IMR-90 (cell line): ENCODE data around the gene SLC6A11.

ENCODE experiments used
- CEBPB ChIP-seq: IDR thresholded peaks from 2 replicates; pipeline ENCODE4 v1.6.1; 2012; ENCODE audit warnings: low read depth, low read length, improper control_type of control experiment
- CHD1 ChIP-seq: IDR thresholded peaks from 2 replicates; pipeline ENCODE4 v1.6.1; 2012; ENCODE audit warnings: low read depth, low read length, improper control_type of control experiment
- CTCF ChIP-seq: conservative IDR thresholded peaks from 2 replicates; pipeline ENCODE4 v1.5.1; 2012; ENCODE audit warnings: mild to moderate bottlenecking, low read depth, low read length, improper control_type of control experiment
- FOS ChIP-seq: fragments of 150-350 bp; IDR thresholded peaks from 2 replicates; pipeline ENCODE4 v1.6.1; 2016; ENCODE audit warnings: low read depth, low read length
- MAFK ChIP-seq: IDR thresholded peaks from 2 replicates; pipeline ENCODE4 v1.6.1; 2012; ENCODE audit warnings: low read depth, low read length, improper control_type of control experiment
- MAZ ChIP-seq: IDR thresholded peaks from 2 replicates; pipeline ENCODE4 v1.6.1; 2012; ENCODE audit warnings: low read depth, mild to moderate bottlenecking, low read length, improper control_type of control experiment, moderate library complexity, borderline replicate concordance
- NFE2L2 ChIP-seq: fragments of 150-350 bp; IDR thresholded peaks from 2 replicates; pipeline ENCODE4 v1.6.1; 2016; ENCODE audit warnings: low read depth, mild to moderate bottlenecking, low read length
- POLR2A ChIP-seq: IDR thresholded peaks from 2 replicates; pipeline ENCODE4 v1.6.1; 2012; ENCODE audit warnings: mild to moderate bottlenecking, low read depth, low read length
- RAD21 ChIP-seq: IDR thresholded peaks from 2 replicates; pipeline ENCODE4 v1.6.1; 2012; ENCODE audit warnings: low read length, improper control_type of control experiment
- RFX5 ChIP-seq: IDR thresholded peaks from 2 replicates; pipeline ENCODE4 v1.8.0; 2012; ENCODE audit warnings: low read depth, mild to moderate bottlenecking, low read length, moderate library complexity
- SMC3 ChIP-seq: fragments of 150-350 bp; IDR thresholded peaks from 2 replicates; pipeline ENCODE4 v1.6.1; 2016; ENCODE audit warnings: low read depth, mild to moderate bottlenecking, antibody characterized with exemption, low read length, moderate library complexity
- TF ChIP-seq, protein P1 (sequence below): fragments of 150-350 bp; IDR thresholded peaks from 2 replicates; pipeline ENCODE4 v1.6.1; 2017; ENCODE audit warnings: mild to moderate bottlenecking, antibody characterized with exemption, low read length, low read depth

GRCh38 chr3:10951295-10951926 is 135.4 kb downstream of the SLC6A11 start:
- TF ChIP-seq POLR2A, result no peak
- TF ChIP-seq SMC3, result no peak
- no peak for TF ChIP-seq MAZ
- no peak for TF ChIP-seq RFX5
- TF ChIP-seq CTCF, result no peak
- no peak for TF ChIP-seq CEBPB
- TF ChIP-seq CHD1, result no peak
- TF ChIP-seq RAD21, result no peak
- TF ChIP-seq, protein P1, sequence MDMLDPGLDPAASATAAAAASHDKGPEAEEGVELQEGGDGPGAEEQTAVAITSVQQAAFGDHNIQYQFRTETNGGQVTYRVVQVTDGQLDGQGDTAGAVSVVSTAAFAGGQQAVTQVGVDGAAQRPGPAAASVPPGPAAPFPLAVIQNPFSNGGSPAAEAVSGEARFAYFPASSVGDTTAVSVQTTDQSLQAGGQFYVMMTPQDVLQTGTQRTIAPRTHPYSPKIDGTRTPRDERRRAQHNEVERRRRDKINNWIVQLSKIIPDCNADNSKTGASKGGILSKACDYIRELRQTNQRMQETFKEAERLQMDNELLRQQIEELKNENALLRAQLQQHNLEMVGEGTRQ, result no peak
- TF ChIP-seq MAFK, result no peak
- no peak for TF ChIP-seq FOS
- no peak for TF ChIP-seq NFE2L2
